Measurements from ENCODE around the gene CDH13.

The CDH13 gene

GRCh38 chr16:83248735-83249463 lies 622.1 kb downstream of the CDH13 start:
- DNase-seq (ENCODE audit: low spot score) = no peak

- DNase-seq (ENCODE audit: low spot score) = no peak
Measured at GRCh38 chr16:83253521-83253920, 626.8 kb downstream of the CDH13 start.

GRCh38 chr16:83258366-83258928 lies 631.7 kb downstream of the CDH13 start:
- no peak for DNase-seq (ENCODE audit: low spot score)

- no peak for DNase-seq (ENCODE audit: low spot score)
Measured at GRCh38 chr16:83266848-83267553, 640.2 kb downstream of the CDH13 start.

GRCh38 chr16:83268169-83268568 lies 641.4 kb downstream of the CDH13 start:
- no peak for DNase-seq (ENCODE audit: low spot score)

GRCh38 chr16:83269048-83269447 lies 642.3 kb downstream of the CDH13 start:
- DNase-seq (ENCODE audit: low spot score) = no peak

GRCh38 chr16:83269541-83269940 lies 642.8 kb downstream of the CDH13 start:
- DNase-seq (ENCODE audit: low spot score) = no peak

- no peak for DNase-seq (ENCODE audit: low spot score)
Measured at GRCh38 chr16:83270061-83270460, 643.3 kb downstream of the CDH13 start.

- no peak for DNase-seq (ENCODE audit: low spot score)
Measured at GRCh38 chr16:83270640-83271039, 643.9 kb downstream of the CDH13 start.

GRCh38 chr16:83271123-83271522 lies 644.4 kb downstream of the CDH13 start:
- DNase-seq (ENCODE audit: low spot score) = no peak

GRCh38 chr16:83271970-83272575 lies 645.3 kb downstream of the CDH13 start:
- no peak for DNase-seq (ENCODE audit: low spot score)

GRCh38 chr16:83272843-83273242 lies 646.1 kb downstream of the CDH13 start:
- peak; percentile 47 for DNase-seq (ENCODE audit: low spot score)

- DNase-seq (ENCODE audit: low spot score) = no peak
Measured at GRCh38 chr16:83273504-83274173, 646.9 kb downstream of the CDH13 start.

- DNase-seq (ENCODE audit: low spot score) = no peak
Measured at GRCh38 chr16:83279251-83279650, 652.5 kb downstream of the CDH13 start.

GRCh38 chr16:83285921-83286320 lies 659.2 kb downstream of the CDH13 start:
- DNase-seq (ENCODE audit: low spot score) = no peak

- DNase-seq (ENCODE audit: low spot score) = no peak
Measured at GRCh38 chr16:83296505-83296904, 669.7 kb downstream of the CDH13 start.

- DNase-seq (ENCODE audit: low spot score) = no peak
Measured at GRCh38 chr16:83298541-83298940, 671.8 kb downstream of the CDH13 start.

GRCh38 chr16:83300326-83300725 lies 673.6 kb downstream of the CDH13 start:
- no peak for DNase-seq (ENCODE audit: low spot score)

- no peak for DNase-seq (ENCODE audit: low spot score)
Measured at GRCh38 chr16:83301971-83302370, 675.2 kb downstream of the CDH13 start.

GRCh38 chr16:83302853-83303252 lies 676.1 kb downstream of the CDH13 start:
- no peak for DNase-seq (ENCODE audit: low spot score)

GRCh38 chr16:83305092-83305491 lies 678.3 kb downstream of the CDH13 start:
- DNase-seq (ENCODE audit: low spot score) = no peak

- DNase-seq (ENCODE audit: low spot score) = no peak
Measured at GRCh38 chr16:83306961-83307593, 680.3 kb downstream of the CDH13 start.

All from globus pallidus (tissue), 1 donor.